BLaER1 (cell line): ENCODE data around the gene NXN.
"Not testable (repeated sequence)": the region's sequence is repeated elsewhere in the genome, so short reads cannot be mapped to it uniquely, and the experiment has no call there.

ENCODE experiments used
- H3K27ac ChIP-seq: shearing (Covaris generic); formaldehyde crosslinking; 2 replicates; pipeline ENCODE4 v1.8.1; 2022
- H3K27me3 ChIP-seq: shearing (Covaris generic); formaldehyde crosslinking; 2 replicates; pipeline ENCODE4 v1.8.1; 2022
- H3K36me3 ChIP-seq: shearing (Covaris generic); formaldehyde crosslinking; 2 replicates; pipeline ENCODE4 v1.8.1; 2022
- H3K4me1 ChIP-seq: shearing (Covaris generic); formaldehyde crosslinking; 2 replicates; pipeline ENCODE4 v1.8.1; 2022
- H3K4me2 ChIP-seq: shearing (Covaris generic); formaldehyde crosslinking; 2 replicates; pipeline ENCODE4 v1.8.1; 2022
- H3K4me3 ChIP-seq: shearing (Covaris generic); formaldehyde crosslinking; 2 replicates; pipeline ENCODE4 v1.8.1; 2022
- H3K9ac ChIP-seq: shearing (Covaris generic); formaldehyde crosslinking; 2 replicates; pipeline ENCODE4 v1.8.1; 2022
- H3K9me3 ChIP-seq: shearing (Covaris generic); formaldehyde crosslinking; 2 replicates; pipeline ENCODE4 v1.8.1; 2022
- H4K20me1 ChIP-seq: shearing (Covaris generic); formaldehyde crosslinking; 2 replicates; pipeline ENCODE4 v1.8.1; 2022
- Cebpa-rat ChIP-seq: shearing (Covaris generic); IDR thresholded peaks from 2 replicates; pipeline ENCODE4 v1.8.1; 2022

Gene NXN

DNA sequence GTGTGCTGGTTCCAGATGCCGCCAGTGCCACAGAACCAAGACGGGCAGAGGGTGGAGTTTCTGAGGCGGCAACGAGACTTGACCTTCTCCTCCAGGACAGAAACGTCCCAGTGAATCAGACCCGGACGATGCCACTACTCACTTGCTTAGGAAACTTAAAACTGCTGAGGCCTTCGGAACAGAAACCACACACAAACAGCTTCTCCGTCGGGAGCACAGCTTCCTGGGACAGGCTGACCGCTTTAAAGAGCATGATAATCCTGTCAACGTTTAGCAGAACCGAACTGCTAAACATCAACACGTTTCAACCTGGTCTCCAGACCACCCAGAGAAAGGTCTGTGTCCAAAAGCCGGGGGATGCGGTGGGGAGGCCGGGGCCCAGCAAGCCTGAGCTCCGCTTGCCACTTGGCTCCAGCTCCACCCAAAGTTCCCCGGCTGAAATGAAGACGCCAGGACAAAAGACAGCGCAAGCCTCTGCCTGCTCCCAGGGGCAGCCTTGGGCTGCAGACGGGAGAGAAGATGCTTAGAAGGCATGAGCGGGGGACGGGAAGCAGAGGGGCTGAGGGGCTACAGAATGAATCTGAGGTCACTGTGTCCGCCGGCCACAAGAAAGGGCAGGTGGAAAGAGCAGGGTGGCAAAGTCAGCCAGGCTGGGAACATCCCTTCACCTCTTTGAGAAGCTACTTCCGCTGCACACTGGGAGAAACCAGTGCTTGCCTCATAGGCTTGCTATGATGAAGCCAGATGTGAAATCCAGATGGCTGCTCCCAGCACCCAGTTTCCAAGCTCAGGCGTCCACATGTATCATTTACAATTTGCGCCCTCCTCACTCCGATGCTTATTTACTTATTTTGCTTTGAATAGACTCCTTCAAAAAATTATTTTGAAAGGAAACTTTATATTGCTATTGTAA, 128.5 kb downstream of the NXN start:
- H4K20me1 ChIP-seq, result no peaks in the 10 kb centered on the region
- peak overlapping the region; percentile 99 for H3K9ac ChIP-seq
- no peaks in the 10 kb centered on the region for H3K9me3 ChIP-seq
- TF ChIP-seq Cebpa-rat, result 0 out of 2 replicates have a peak, but pooled peaks have one; percentile 47
- peak overlapping the region; percentile 99 for H3K27ac ChIP-seq
- H3K4me1 ChIP-seq, result peaks cover 52% of the 10 kb centered on the region
- H3K4me2 ChIP-seq, result peak overlapping the region; percentile 99
- peak overlapping the region; percentile 77 for H3K4me3 ChIP-seq
- no peaks in the 10 kb centered on the region for H3K27me3 ChIP-seq
- peaks cover 34% of the 10 kb centered on the region for H3K36me3 ChIP-seq

DNA sequence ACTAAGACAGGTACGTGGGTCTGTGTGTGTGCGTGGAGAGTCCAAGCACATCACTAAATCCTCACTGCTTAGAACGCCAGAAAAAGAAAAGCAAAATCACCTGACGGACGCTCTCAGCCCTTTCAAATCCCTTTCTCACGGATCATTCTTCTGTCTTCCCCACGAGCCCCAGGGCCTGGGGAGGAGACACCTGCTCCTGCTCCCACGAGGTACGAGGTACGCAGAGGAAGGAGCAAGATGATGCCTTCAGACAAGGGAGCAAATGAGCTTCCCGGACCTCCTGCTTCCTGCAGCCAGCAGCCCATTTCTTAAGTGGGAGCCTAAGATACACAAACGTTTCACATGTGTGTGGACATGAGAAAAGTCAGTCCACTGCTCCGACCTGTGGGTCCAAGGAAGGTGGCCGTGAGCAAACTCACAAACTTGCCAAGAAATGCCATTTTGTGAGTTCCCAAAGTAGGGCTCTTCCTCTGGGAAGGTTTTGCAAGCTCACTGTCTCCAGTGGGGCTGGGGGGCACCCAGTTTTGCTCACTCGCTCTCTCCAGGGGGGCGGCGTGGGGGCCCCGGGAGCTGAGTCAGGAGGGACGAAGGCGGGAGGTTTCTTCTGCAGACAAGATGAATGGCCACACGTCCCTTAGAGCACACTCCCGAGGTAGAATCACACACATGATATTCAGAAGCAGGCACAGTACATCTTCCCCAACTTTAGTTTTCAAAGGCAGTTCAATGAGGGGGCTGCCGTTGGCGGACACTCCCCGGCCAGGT, 129.3 kb downstream of the NXN start:
- Histone ChIP-seq H4K20me1 (no peaks in the 10 kb centered on the region), H3K36me3 (peaks cover 41% of the 10 kb centered on the region), H3K27ac (peak overlapping the region; percentile 99), H3K9me3 (no peaks in the 10 kb centered on the region), H3K27me3 (no peaks in the 10 kb centered on the region), H3K9ac (peak overlapping the region; percentile 99), H3K4me1 (peaks cover 52% of the 10 kb centered on the region), H3K4me2 (peak overlapping the region; percentile 99), H3K4me3 (peak overlapping the region; percentile 77)
- TF ChIP-seq Cebpa-rat, result no peak

GRCh38 chr17:848402-848801, 131.2 kb downstream of the NXN start:
- Histone ChIP-seq H3K4me1 (peaks cover 55% of the 10 kb centered on the region), H3K27ac (peak overlapping the region; percentile 99), H3K9me3 (peaks cover 9% of the 10 kb centered on the region; the same call in 1 of the 2 replicates), H3K4me2 (peak overlapping the region; percentile 99), H3K4me3 (peak overlapping the region; percentile 77), H3K9ac (peak overlapping the region; percentile 99), H3K27me3 (no peaks in the 10 kb centered on the region), H4K20me1 (no peaks in the 10 kb centered on the region), H3K36me3 (peaks cover 47% of the 10 kb centered on the region)
- no peak for TF ChIP-seq Cebpa-rat

DNA sequence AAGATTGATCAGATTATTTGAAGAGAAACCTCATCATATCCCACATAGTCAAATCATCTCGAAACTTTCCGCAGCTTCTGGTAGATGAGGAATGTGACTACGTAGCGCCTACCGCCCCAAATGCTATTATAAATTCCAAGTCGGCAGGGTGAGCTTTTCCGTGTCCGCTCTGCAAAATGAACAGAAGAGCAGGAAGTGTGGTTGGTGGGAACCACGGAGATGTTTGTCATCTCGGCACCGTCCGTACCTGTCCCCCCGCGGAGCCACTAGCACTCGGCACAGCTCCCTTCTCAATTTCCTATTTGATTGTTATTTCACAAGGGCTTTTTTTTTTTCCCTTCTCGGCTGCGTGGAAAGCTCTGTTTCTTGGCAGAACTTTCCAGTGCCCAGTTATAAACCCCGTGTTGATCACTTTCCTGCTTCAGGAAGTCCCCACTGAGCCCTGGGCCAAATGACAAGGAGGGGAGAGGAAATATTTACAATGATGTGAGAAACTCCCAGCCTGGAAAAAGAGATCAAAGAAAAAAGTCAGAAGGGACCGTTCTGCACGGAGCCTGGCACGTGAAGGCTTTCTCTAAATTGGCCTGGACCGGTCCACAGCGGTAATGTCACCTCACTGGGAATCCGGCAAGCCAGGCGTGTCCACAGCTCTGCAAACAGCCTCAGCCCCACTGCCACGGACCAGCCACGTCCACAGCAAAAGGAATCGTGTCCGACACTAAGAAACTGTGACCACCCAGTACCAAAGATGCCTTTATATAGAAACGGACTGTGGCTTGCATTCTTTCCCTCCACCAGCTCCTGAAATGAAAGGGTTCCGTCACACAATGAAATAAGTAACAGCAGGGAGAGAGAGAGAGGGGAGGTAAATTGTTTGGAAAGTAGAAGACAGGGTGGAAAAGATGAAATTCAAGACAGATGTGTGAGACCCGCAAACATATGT, 132.4 kb downstream of the NXN start:
- Histone ChIP-seq H3K36me3 (peaks cover 53% of the 10 kb centered on the region), H3K27me3 (no peaks in the 10 kb centered on the region), H3K27ac (peak overlapping the region; percentile 99), H3K9me3 (peaks cover 19% of the 10 kb centered on the region), H3K4me2 (peak overlapping the region; percentile 99), H3K4me1 (peaks cover 47% of the 10 kb centered on the region), H3K4me3 (peak overlapping the region; percentile 77), H3K9ac (peak overlapping the region; percentile 99), H4K20me1 (no peaks in the 10 kb centered on the region)
- TF ChIP-seq Cebpa-rat, result no peak

- Histone ChIP-seq H3K9me3 (peaks cover 39% of the 10 kb centered on the region), H4K20me1 (peaks cover 19% of the 10 kb centered on the region; the same call in 1 of the 2 replicates), H3K4me1 (peaks cover 87% of the 10 kb centered on the region), H3K4me3 (no peak overlapping the region), H3K36me3 (peaks cover 88% of the 10 kb centered on the region), H3K9ac (no peak overlapping the region), H3K27me3 (no peaks in the 10 kb centered on the region), H3K4me2 (peak overlapping the region; percentile 67), H3K27ac (peak overlapping the region; percentile 78)
- no peak for TF ChIP-seq Cebpa-rat
Observed at GRCh38 chr17:841313-841712, 138.3 kb downstream of the NXN start.

- Histone ChIP-seq H3K27me3 (no peaks in the 10 kb centered on the region), H3K36me3 (peaks cover 89% of the 10 kb centered on the region), H4K20me1 (peaks cover 24% of the 10 kb centered on the region; the same call in 1 of the 2 replicates), H3K27ac (peak overlapping the region; percentile 78), H3K4me1 (peaks cover 60% of the 10 kb centered on the region), H3K4me3 (no peak overlapping the region), H3K9me3 (peaks cover 57% of the 10 kb centered on the region), H3K4me2 (peak overlapping the region; percentile 67), H3K9ac (0 out of 2 replicates have a peak overlapping the region, but pooled peaks have one; percentile 3)
- TF ChIP-seq Cebpa-rat, result no peak
Observed at GRCh38 chr17:838486-838885, 141.1 kb downstream of the NXN start.

GRCh38 chr17:836151-836550, 143.4 kb downstream of the NXN start:
- Histone ChIP-seq H3K4me3 (no peak overlapping the region), H3K36me3 (peaks cover 89% of the 10 kb centered on the region), H3K4me2 (peak overlapping the region; percentile 67; the same call in 1 of the 2 replicates), H4K20me1 (peaks cover 25% of the 10 kb centered on the region; the same call in 1 of the 2 replicates), H3K9ac (no peak overlapping the region), H3K4me1 (peaks cover 49% of the 10 kb centered on the region), H3K9me3 (peaks cover 59% of the 10 kb centered on the region), H3K27ac (no peak overlapping the region), H3K27me3 (no peaks in the 10 kb centered on the region)
- no peak for TF ChIP-seq Cebpa-rat

DNA sequence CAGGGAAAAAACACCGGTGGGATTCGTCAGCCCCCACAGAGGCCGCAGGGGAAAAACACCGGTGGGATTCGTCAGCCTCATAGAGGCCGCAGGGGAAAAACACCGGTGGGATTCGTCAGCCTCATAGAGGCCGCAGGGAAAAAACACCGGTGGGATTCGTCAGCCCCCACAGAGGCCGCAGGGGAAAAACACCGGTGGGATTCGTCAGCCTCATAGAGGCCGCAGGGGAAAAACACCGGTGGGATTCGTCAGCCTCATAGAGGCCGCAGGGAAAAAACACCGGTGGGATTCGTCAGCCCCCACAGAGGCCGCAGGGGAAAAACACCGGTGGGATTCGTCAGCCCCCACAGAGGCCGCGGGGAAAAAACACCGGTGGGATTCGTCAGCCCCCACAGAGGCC, 143.9 kb downstream of the NXN start:
- H3K4me1 ChIP-seq, result peaks cover 49% of the 10 kb centered on the region
- H3K9me3 ChIP-seq, result peaks cover 59% of the 10 kb centered on the region
- not testable (repeated sequence) for H3K4me3 ChIP-seq, H3K9ac ChIP-seq, H3K27me3 ChIP-seq, H3K27ac ChIP-seq, H3K4me2 ChIP-seq
- H3K36me3 ChIP-seq, result peaks cover 89% of the 10 kb centered on the region
- H4K20me1 ChIP-seq, result peaks cover 29% of the 10 kb centered on the region; the same call in 1 of the 2 replicates

DNA sequence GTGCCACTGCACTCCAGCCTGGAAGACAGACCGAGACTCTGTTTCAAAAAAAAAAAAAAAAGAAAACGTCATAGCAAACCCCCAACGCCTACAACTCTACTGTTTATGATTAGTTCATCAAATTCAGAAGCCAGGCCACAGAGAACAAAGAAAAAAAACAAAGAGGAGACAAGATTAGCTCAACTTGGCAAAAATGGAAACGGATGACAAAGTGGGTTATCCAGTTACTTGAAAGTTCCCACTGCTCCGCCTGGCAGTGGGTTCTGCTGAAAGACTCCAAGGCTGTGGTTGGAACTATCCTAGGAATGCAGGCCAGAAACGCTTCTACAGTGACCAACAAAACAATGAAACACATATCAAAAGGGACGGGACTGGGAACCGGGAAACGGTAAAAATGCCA, 144.3 kb downstream of the NXN start:
- H3K9ac ChIP-seq, result no peak overlapping the region
- H3K9me3 ChIP-seq, result peaks cover 60% of the 10 kb centered on the region
- no peak overlapping the region for H3K4me3 ChIP-seq
- H3K4me2 ChIP-seq, result no peak overlapping the region
- H3K36me3 ChIP-seq, result peaks cover 90% of the 10 kb centered on the region
- TF ChIP-seq Cebpa-rat, result no peak
- H4K20me1 ChIP-seq, result peaks cover 34% of the 10 kb centered on the region; the same call in 1 of the 2 replicates
- H3K27me3 ChIP-seq, result no peaks in the 10 kb centered on the region
- H3K27ac ChIP-seq, result no peak overlapping the region
- peaks cover 49% of the 10 kb centered on the region for H3K4me1 ChIP-seq
